Left lung (tissue), 10 donors: ENCODE results near the gene AOPEP. TPM values are rescaled to one million over a fixed set of nuclear protein-coding genes. Genes with fewer than 3 reads are reported as not detected.

Source experiments
- ATAC-seq: fragments of 200-7000 bp; cut with Tn5 transposase; one replicate; pipeline ENCODE4 v1.9.1; 2020; ENCODE audit warnings: moderate library complexity
- DNase-seq, 4 donors: peaks; one replicate each; pipeline ENCODE4 v3.0.0-alpha.2; 2013 to 2020
- H3K27ac ChIP-seq, 2 donors: fragments of 200-600 bp; sonication (generic) in 1 of 2; one replicate each; pipeline versions ENCODE4 v1.5.0 to v1.8.0; 2020 to 2021
- H3K27me3 ChIP-seq, 2 donors: fragments of 200-600 bp; sonication (generic) in 1 of 2; one replicate each; pipeline versions ENCODE4 v1.5.0 to v1.8.0; 2020 to 2021
- H3K36me3 ChIP-seq, 2 donors: fragments of 200-600 bp; sonication (generic) in 1 of 2; one replicate each; pipeline versions ENCODE4 v1.5.0 to v1.8.0; 2020 to 2021
- H3K4me1 ChIP-seq, 2 donors: fragments of 200-600 bp; one replicate each; pipeline ENCODE4 v1.8.0; 2021
- H3K4me3 ChIP-seq, 2 donors: fragments of 200-600 bp; sonication (generic) in 1 of 2; one replicate each; pipeline versions ENCODE4 v1.5.0 to v1.8.0; 2020 to 2021; ENCODE audit warnings: mild to moderate bottlenecking in 1 of 2
- H3K9me3 ChIP-seq, 2 donors: fragments of 200-600 bp; sonication (generic) in 1 of 2; one replicate each; pipeline versions ENCODE4 v1.5.0 to v1.8.0; 2020 to 2021
- intact Hi-C, 2 donors: fragments of 100-400 bp; cut with DNase I; formaldehyde crosslinking; loops; one replicate each; pipeline versions ENCODE4 v1.11.2 to v1.14.2; 2022
- polyA plus RNA-seq, 6 donors: library from polyadenylated mRNA; unstranded; fragments of 120-200 nt; gene quantifications; one replicate each; pipeline ENCODE4 v1.2.1, GENCODE V29; 2013; ENCODE audit not compliant: insufficient read length in 6 of 6
- total RNA-seq, 2 donors: library from RNA; stranded (reverse); fragmentation: NEBNext Ultra II Directional; extraction: Animal tissue kit (Norgen Biotek cat#: 25700); gene quantifications; one replicate each; pipeline ENCODE4 v1.2.1, GENCODE V29; 2021
- TF ChIP-seq, protein P1 (sequence below), 2 donors: fragments of 200-600 bp; sonication (generic) in 1 of 2; IDR thresholded peaks; one replicate each; pipeline versions ENCODE4 v1.5.0 to v1.8.0; 2021; ENCODE audit warnings: antibody characterized with exemption in 2 of 2
- donor health status: DM: no; HTN: yes; CAD: no.
- donor health status: DM: no; HTN: no; CAD: no.

AOPEP gene
- total and polyA plus RNA-seq, 8 donors, result 32.5 to 83.2 (median 39.9) TPM

GRCh38 chr9:94807556-94807955 is 81.1 kb downstream of the AOPEP start:
- H3K27me3 ChIP-seq, result no peaks in the 10 kb centered on the region
- intact Hi-C loops, result loop anchor here in 1 of 2 donors (10.0 kb wide), 1 partner anchor 57 kb away; no protein-coding TSS in a partner anchor
- no peak overlapping the region for H3K27ac ChIP-seq
- H3K36me3 ChIP-seq, result no peaks in the 10 kb centered on the region
- no peak overlapping the region for H3K4me3 ChIP-seq
- H3K9me3 ChIP-seq, result no peaks in the 10 kb centered on the region
- no peak for ATAC-seq
- TF ChIP-seq, protein P1, sequence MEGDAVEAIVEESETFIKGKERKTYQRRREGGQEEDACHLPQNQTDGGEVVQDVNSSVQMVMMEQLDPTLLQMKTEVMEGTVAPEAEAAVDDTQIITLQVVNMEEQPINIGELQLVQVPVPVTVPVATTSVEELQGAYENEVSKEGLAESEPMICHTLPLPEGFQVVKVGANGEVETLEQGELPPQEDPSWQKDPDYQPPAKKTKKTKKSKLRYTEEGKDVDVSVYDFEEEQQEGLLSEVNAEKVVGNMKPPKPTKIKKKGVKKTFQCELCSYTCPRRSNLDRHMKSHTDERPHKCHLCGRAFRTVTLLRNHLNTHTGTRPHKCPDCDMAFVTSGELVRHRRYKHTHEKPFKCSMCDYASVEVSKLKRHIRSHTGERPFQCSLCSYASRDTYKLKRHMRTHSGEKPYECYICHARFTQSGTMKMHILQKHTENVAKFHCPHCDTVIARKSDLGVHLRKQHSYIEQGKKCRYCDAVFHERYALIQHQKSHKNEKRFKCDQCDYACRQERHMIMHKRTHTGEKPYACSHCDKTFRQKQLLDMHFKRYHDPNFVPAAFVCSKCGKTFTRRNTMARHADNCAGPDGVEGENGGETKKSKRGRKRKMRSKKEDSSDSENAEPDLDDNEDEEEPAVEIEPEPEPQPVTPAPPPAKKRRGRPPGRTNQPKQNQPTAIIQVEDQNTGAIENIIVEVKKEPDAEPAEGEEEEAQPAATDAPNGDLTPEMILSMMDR (IDR thresholded peaks at IDR 0.05), result no peak
- peaks cover 7 to 22% of the 10 kb centered on the region in 2 donors for H3K4me1 ChIP-seq
- DNase-seq, result peak in 1 of 4 donors; percentile 33

- TF ChIP-seq, protein P1 (IDR thresholded peaks at IDR 0.05), result no peak
- Histone ChIP-seq H3K4me1 (peaks cover 7 to 22% of the 10 kb centered on the region in 2 donors), H3K4me3 (no peak overlapping the region), H3K27me3 (no peaks in the 10 kb centered on the region), H3K27ac (no peak overlapping the region), H3K36me3 (no peaks in the 10 kb centered on the region), H3K9me3 (no peaks in the 10 kb centered on the region)
- ATAC-seq, result no peak
- intact Hi-C loops, result loop anchor here in 1 of 2 donors (10.0 kb wide), 1 partner anchor 56 kb away; no protein-coding TSS in a partner anchor
- DNase-seq, result no peak
These were observed 82.6 kb downstream of the AOPEP start for GRCh38 chr9:94808926-94809700.

GRCh38 chr9:94809778-94810177 is 83.3 kb downstream of the AOPEP start:
- ATAC-seq (no peak), DNase-seq (no peak)
- no peaks in the 10 kb centered on the region for H3K27me3 ChIP-seq
- no peaks in the 10 kb centered on the region for H3K36me3 ChIP-seq
- TF ChIP-seq, protein P1 (IDR thresholded peaks at IDR 0.05), result no peak
- no peak overlapping the region for H3K27ac ChIP-seq
- intact Hi-C loops, result loop anchor here in 1 of 2 donors (10.0 kb wide), 1 partner anchor 55 kb away; no protein-coding TSS in a partner anchor
- H3K4me3 ChIP-seq, result no peak overlapping the region
- no peaks in the 10 kb centered on the region for H3K9me3 ChIP-seq
- peaks cover 4 to 18% of the 10 kb centered on the region in 2 donors for H3K4me1 ChIP-seq

GRCh38 chr9:94811074-94811473 is 84.6 kb downstream of the AOPEP start:
- intact Hi-C loops, result no loop called here
- no peak overlapping the region for H3K27ac ChIP-seq
- TF ChIP-seq, protein P1 (IDR thresholded peaks at IDR 0.05), result no peak

DNA sequence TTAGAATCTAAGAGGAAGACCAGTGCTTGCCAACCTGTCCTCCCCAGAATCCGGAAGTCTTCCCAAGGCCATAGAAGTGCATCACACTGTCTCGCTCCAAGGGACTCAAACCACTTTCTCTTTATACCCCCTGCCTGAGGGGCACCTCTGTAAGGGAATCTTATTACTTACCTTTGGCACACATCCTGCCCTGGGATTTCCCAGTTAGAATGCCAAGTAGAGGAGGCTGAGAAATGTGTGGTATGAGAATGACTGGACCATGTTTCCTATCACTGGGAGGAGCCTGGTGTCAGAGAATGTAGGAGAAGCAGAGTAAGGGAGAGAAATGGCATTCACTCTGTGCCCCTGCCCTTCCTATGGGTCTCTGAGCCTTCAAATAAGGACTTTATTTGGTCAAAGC is 85.8 kb downstream of the AOPEP start:
- Histone ChIP-seq H3K4me3 (no peak overlapping the region), H3K27me3 (no peaks in the 10 kb centered on the region), H3K9me3 (no peaks in the 10 kb centered on the region), H3K36me3 (no peaks in the 10 kb centered on the region), H3K4me1 (no peaks in the 10 kb centered on the region), H3K27ac (no peak overlapping the region)
- intact Hi-C loops, result no loop called here
- ATAC-seq (peak; percentile 65), DNase-seq (no peak)
- TF ChIP-seq, protein P1 (IDR thresholded peaks at IDR 0.05), result no peak

More at GRCh38 chr9:94811074-94811473, 84.6 kb downstream of the AOPEP start:
- Histone ChIP-seq H3K4me3 (no peak overlapping the region), H3K9me3 (no peaks in the 10 kb centered on the region), H3K27me3 (no peaks in the 10 kb centered on the region), H3K36me3 (no peaks in the 10 kb centered on the region), H3K4me1 (peaks cover 0 to 6% of the 10 kb centered on the region in 2 donors)
- DNase-seq (no peak), ATAC-seq (no peak)
